HT-29 (cell line): ENCODE measurements around the gene SLC2A11. TPM values are rescaled to one million over a fixed set of nuclear protein-coding genes. Genes with fewer than 3 reads are reported as not detected.
"Not testable (repeated sequence)": the region's sequence is repeated elsewhere in the genome, so short reads cannot be mapped to it uniquely, and the experiment has no call there.

Experiments used
- DNase-seq: peaks from one replicate; pipeline ENCODE4 v3.0.0-alpha.2; 2015; ENCODE audit warnings: low spot score
- total RNA-seq: library from RNA; depleted of rRNA; stranded (reverse); fragments of >200 nt; shearing (Covaris generic); gene quantifications from 2 replicates; pipeline ENCODE4 v1.2.3, GENCODE V29; 2014

Gene SLC2A11
- total RNA-seq, 1 experiment from 2014 or later: 7.7 TPM

- no peak for DNase-seq
Observed at GRCh38 chr22:23846081-23846469, 11.6 kb upstream of the SLC2A11 start.

- DNase-seq: no peak
Observed at GRCh38 chr22:23847310-23847920, 10.3 kb upstream of the SLC2A11 start.

DNA sequence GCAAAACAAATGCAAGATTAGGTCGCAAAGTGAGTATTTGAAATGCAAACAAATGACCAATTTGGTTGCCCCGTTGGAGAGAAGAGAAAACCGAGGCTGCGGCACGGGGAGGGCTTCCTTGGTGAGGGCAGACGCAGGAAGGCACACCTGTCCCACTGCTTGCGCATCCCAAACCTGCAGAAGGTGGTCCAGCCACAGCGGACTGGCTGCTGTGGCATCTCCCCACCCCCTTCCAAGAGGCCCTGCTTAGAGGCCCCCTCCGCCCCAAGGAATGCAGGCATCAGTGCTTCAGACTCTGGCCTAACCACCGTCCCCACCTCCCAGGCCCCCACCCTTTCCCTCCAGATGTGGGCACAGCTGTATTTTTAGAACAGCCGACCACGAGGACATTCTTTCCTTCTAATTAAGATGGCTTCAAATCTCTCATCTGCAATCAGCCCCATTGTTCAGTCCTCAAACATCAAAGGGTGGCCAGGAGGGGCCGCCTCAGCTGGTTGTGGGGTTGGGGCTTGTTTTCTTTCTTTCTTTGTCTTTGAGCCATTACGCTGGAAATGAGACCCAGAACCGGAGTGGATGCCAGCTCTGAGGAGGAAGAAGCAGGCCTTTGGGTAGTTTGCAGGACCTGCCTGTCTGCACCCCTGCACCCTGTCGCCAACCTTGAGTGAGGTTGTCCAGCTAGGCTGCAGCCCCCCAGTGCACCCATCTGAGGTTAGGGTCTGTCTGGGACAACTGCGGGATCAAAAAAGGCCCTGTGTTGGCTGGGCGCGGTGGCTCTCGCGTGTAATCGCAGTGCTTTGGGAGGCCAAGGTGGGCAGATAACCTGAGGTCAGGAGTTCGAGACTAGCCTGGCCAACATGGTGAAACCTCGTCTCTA is 9.4 kb upstream of the SLC2A11 start:
- DNase-seq: no peak

- DNase-seq: peak; percentile 64
Observed at GRCh38 chr22:23849009-23850006, 8.4 kb upstream of the SLC2A11 start.

GRCh38 chr22:23850136-23850611 is 7.5 kb upstream of the SLC2A11 start:
- DNase-seq: no peak

- DNase-seq: peak; percentile 32
Observed at GRCh38 chr22:23856721-23857605, 712 bp upstream of the SLC2A11 start.

DNA sequence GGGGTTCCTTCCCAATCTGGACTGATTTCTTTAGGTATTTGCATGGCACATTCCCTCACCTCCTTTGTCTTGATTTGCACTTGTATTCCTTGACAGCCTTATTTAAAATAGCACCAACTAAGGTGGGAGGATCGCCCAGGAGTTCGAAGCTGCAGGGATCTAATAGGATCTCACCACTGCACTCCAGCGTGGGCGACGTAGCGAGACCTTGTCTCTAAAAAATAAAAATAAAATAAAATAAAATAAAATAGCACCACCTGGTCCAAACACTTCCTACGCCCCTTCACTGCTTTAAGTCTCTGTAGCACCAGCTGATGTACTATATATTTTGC is 775 bp downstream of the SLC2A11 start:
- no peak for DNase-seq

DNA sequence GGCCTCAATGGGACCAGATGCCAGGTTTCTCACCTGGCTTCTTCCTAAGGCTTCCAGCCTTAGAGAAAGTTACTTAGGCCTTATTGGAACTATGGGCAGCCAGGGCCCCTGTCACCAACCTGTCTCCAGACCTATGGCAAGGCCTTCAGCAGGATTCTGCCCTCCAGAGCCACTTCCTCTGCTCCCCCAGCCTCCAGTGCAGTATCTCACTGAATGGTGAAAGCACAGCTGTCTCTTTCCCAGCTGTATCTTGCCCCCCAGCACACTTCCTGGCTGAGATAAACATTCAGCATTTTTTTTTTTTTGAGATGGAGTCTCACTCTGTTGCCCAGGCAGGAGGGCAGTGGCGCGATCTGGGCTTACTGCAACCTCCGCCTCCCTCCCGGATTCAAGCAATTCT is 1.5 kb downstream of the SLC2A11 start:
- DNase-seq: no peak

- not testable (repeated sequence) for DNase-seq
Observed at GRCh38 chr22:23860187-23860586, 2.5 kb downstream of the SLC2A11 start.

DNA sequence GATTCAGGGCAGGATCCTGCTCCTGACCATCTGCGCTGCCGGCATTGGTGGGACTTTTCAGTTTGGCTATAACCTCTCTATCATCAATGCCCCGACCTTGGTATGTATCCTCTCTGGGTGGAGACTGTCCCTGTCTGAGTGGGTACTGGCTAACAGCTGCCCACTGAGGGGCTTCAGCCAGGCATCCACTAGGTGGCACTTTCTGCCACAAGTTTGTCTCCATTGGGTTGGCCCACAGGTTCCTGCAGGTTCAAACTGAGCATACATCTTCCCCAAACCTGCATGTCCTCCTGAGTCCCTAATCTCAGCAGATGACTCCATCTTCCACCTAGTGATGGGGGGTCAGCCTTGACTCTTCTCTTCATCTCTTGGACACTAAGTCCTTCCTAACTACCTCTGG is 4.4 kb downstream of the SLC2A11 start:
- peak; percentile 53 for DNase-seq

GRCh38 chr22:23864499-23865154 is 7.0 kb downstream of the SLC2A11 start:
- DNase-seq: not testable (repeated sequence)

- DNase-seq: no peak
Observed at GRCh38 chr22:23868580-23868979, 10.9 kb downstream of the SLC2A11 start.

DNA sequence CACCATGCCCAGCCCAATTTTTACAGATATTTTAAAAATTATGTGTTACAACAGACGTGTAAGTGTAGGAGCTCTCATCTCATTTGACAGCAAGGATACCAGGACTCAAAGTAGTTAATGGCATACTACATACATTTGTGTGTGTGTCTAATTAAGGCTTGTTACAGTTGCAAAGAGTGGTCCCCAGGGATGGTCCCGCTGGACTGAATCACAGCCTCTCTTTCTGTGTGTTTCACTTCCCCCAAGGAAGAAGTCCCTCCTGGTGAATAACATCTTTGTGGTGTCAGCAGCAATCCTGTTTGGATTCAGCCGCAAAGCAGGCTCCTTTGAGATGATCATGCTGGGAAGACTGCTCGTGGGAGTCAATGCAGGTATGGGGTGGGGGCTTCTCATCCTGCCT is 17.2 kb downstream of the SLC2A11 start:
- DNase-seq: no peak

DNA sequence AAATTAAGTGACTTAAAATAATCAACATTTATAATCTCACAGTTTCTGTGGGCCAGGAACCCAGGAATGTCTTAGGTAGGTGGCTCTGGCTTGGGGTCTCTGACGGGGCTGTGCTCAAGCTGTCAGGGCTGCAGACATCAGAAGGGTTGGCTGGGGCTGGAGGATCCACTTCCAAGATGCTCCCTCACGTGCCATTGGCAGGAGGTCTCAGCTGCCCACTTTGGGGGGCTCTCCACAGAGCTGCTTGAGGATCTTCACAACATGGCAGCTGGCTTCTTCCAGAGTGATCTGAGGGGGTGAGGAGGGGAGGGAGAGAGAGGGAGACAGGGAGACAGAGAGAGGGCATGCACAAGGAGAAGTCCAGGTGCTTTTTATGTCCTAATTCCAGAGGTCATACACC is 18.1 kb downstream of the SLC2A11 start:
- DNase-seq: no peak

DNA sequence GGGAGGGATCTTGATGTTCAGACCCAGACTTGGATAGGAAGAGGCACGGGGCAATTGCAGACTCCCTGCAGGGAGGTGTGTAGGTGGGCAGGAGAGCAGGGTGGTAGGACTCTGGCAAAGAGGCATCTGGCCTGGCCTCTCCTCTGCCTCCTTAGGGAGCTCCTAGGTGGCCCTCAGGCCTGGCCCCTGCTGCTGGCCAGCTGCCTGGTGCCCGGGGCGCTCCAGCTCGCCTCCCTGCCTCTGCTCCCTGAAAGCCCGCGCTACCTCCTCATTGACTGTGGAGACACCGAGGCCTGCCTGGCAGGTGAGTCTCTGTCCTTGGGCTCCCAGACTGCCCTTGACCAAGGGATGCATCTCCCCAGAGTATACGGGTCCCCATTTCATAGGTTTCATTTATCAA is 19.9 kb downstream of the SLC2A11 start:
- no peak for DNase-seq

- DNase-seq: no peak
Observed at GRCh38 chr22:23878219-23878618, 20.5 kb downstream of the SLC2A11 start.

- no peak for DNase-seq
Observed at GRCh38 chr22:23882370-23882769, 24.7 kb downstream of the SLC2A11 start.

DNA sequence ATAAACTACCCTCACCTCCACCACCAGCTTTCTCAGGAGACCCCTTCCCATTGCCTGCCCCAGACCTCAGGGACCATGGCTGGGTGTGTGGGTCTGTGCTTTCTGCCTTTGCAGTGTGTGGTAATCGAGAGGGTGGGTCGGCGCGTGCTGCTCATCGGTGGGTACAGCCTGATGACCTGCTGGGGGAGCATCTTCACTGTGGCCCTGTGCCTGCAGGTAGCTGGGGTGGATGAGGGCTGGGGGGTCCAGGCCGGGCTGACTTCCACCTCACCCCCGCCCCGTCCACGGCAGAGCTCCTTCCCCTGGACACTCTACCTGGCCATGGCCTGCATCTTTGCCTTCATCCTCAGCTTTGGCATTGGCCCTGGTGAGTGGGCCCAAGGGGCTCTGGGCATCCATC is 26.0 kb downstream of the SLC2A11 start:
- no peak for DNase-seq

GRCh38 chr22:23884140-23884539 is 26.5 kb downstream of the SLC2A11 start:
- DNase-seq: no peak
